GF-D8 (cell line): ENCODE results near the gene PLXNA1.

Experiments
- DNase-seq: peaks from one replicate; lab custom pipeline; 2025; lab: John Stamatoyannopoulos, UW

PLXNA1 gene

DNA sequence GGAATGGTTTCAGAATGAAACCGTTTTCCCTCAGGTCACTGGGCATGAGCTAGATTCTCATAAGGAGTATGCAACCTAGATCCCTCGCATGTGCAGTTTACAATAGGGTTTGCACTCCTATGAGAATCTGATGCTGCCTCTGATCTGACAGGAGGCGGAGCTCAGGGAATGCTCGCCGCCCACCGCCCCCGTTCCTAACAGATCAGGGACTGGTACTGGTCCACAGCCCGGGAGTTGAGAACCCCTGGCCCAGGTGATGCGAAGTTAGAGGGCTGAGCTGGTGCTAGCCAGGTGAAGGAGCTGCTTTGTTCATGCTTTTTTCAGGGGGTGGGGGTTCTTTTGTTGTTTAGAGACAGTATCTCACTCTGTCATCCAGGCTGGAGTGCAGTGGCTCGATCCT, 15.5 kb upstream of the PLXNA1 start:
- DNase-seq, result no peak

DNA sequence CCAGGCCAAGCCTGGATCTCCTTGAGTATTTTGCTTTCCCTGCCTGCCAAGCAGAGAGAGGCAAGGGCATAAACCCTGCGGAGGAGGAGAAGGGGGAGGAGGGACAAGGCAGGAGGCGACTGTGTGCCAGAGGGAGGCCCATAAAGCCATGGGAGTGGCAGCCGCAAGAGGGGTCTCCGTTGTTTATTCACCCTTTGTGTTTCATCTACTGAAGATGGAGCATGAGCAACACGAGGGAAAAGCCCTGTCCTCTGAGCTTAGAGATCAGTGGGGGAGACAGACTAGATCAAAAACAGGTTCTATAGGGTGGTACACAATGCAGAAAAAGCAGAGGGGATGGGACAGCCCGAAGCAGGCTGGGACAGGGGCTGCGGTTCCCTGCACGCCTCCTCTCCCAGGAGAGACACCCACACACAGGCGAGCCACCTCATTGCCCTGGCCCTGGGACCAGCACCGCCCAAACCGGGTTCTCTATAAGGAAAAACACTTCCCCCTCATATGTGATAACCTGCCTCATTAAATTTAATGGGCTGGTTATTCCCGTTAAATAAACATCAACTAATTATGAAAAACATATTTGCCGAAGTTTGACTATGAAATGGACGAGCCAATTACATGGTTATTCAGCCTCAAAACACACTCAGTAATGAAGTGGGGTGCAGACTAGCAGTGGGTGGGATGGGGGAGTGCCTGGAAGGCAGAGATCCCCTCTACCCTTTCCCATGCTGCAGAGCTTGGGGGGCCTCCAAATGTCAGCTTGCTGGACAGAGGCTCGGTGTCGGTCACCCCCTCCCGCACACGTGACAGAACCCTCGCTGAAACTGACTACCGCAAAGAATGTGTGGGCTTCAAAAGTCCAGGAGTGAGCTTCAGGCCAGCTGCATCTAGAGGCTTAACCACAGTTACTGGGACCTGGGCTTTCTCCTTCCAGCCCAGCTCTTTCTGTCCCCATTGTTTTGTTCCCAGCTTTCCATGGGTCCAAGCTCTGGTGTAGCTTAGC, 14.2 kb upstream of the PLXNA1 start:
- DNase-seq, result no peak

DNA sequence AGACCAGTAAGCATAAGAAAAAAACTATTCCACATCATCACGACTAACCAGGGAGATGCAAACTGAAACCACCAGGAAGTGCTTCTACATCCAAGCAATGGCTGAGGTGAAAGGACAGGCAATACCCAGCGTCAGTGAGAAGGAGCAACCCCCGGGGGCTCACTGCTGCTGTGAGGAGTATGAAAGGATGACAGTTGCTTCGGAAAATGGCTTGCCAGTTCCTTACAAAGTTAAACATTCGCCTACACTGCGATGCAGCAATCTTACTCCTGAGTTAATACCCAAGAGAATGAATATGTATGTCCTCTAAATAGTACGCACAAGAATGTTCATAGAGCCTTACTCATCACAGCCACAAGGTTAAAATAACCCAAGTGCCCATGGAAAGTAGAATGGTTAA, 13.3 kb upstream of the PLXNA1 start:
- no peak for DNase-seq

DNA sequence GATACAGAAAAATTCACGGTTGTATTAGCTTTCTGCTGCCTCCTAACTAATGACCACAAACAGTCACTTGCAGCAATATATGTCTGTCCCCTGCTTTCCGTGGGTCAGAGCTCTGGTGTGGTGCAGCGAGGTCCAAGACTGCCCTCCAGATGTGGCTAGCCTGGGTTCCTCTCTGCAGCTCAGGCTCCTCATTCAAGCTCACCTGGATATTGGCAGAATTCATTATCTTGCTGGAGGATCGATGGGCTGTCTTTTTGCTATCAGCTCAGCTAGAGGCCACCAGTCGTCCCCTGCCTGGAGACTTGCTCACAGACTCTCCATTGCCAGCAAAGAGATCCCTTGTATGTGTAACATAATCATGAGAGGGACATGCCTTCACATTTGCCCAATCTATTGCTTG, 12.8 kb upstream of the PLXNA1 start:
- DNase-seq, result no peak

DNA sequence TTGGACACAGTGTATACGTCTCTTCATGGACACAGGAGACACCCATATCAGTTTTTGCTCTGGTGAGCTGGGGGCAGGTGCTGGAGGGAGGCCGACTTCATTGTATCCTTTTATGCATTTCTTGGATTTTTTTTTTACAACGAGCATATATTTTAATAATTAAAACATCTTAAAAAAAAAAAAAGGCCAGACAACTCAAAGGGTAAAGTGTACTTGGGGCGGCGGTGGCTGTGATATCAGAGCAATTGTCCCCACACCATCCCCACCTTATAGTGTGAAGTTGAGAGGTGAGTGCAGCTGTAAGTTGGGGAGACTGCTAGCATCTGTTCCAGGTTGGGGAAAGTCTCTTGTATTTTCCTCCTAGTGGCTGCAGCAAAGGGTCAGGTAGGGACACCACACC, 12.0 kb upstream of the PLXNA1 start:
- no peak for DNase-seq

DNA sequence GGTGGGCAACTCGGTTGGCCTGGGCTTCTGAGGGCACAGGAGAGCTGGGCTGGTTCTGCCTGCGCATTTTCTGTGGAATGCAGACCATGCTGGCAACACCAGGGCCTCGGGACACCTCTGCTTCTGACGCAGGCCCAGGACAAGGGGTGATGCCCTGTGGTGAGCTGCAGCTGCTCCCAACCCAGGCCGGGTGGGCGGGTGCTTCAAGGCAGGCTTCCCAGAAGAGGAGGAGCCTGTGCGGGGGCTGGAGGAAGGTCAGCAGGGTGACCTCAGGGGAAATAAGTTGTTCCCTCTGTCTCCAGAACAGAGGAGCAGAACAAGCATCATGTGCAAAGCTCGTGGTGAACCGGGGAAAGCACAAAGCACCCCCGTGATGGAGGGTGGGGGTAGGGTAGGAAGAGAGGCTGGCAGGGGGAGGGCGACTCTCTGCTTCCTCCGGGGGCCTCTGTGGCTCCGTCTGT, 11.0 kb upstream of the PLXNA1 start:
- no peak for DNase-seq

DNA sequence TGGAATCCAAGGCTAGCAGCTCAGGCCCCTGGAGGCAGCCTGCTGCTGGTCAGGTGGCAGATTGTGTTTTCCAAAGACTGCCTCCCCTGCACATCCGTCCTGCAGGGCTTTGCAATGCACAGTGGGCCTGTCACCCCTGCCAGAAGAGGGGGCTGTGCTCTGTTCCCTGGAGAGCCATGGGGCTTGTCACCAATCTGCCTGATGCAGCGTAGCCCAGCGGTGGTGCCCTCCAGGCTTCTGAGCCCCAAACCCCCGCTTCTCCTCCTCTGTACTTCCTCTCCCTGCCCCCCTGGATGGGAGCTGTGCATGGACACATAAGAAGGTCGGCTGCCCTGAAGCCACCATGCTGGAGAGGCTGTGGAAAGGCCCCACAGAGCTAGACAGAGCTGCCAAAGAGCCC, 10.0 kb upstream of the PLXNA1 start:
- DNase-seq, result no peak

DNA sequence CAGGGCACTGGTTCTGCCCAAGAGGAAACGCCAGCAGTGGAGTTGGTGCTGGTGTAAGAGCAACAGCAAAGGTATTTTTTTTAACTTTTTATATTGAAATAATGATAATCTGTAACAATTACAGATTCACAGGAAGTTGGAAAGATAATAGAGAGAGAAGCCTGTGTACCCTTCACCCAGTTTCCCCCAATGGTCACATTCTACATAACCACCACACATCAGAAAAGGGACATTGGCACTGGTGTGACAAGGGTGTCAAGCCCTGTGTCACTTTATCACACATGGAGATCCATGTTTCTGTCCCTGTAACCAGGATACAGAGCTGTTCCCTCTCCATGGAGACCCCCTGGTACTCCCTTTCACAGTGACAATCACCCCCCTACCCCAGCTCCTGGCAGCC, 9.1 kb upstream of the PLXNA1 start:
- DNase-seq, result no peak

DNA sequence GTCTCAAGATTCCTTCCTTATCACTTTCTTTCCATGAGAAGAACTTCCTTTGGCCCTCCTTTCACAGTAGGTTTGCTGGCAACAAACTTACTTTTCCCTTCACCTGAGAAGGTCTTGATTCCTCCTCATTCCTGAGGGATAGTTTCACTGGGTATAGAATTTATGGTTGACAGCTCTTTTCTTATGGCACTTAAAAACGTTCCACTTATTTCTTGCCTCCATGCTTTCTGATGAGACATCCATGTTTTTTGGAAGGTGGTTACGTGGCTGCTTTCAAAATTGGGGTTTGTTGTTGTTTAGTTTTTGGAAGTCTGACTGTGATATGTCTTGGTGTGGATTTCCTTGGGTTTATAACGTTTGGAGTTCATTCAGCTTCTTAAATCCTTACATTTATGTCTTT, 8.2 kb upstream of the PLXNA1 start:
- no peak for DNase-seq

DNA sequence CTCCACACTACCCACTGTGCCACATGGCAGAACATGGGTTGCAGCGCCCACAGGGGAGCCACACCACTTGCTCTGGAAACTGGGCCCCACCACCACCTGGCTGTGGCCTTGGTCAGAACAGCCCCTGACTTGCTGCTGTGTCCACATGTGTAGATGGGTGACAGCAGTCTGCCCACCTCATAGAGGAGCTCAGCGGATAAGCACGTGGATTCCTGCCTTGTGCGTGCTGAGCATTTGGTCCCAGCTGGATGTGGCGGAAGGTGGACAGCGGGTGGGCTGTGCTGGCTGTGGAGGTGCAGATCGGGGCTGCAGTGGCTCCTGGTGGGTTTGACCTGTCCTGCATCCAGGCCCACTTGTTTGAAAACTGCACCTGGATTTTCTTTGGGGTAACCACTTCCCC, 6.0 kb upstream of the PLXNA1 start:
- DNase-seq, result no peak

DNA sequence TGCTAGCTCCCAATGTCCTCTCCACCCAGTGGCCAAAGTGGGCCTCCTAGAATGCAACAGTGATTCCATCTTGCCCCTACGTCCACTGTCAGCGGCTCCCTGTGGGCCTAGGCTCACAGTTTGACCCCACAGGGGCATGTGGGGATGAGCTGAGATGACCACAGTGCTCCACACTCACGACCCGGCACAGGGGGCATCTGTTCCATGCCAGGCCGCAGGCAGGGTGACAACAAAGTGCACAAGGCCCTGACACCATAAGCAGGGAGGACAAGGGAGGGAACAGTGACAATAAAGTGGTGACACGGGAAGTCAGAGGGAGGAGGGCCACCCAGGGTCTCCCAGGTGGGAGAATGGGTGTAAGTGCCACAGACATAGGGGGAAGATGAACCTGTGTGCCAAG, 5.1 kb upstream of the PLXNA1 start:
- DNase-seq, result no peak

DNA sequence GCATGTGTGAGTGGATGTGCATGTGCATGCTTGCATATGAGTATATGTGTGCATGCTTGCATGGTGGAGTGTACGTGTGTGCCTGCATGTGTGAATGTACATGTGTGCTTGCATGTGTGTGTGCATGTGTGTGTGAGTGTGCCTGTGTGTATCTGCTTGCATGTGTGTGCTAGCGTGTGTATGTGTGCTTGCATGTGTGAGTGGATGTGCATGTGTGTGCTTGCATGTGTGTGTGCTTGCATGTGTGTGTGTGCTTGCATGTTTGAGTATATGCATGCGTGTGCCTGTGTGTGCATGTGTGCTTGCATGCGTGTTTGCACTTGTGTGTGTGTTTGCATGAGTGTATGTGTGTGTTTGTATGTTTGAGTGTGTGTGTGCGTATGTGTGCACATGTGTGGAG, 4.6 kb upstream of the PLXNA1 start:
- no peak for DNase-seq

DNA sequence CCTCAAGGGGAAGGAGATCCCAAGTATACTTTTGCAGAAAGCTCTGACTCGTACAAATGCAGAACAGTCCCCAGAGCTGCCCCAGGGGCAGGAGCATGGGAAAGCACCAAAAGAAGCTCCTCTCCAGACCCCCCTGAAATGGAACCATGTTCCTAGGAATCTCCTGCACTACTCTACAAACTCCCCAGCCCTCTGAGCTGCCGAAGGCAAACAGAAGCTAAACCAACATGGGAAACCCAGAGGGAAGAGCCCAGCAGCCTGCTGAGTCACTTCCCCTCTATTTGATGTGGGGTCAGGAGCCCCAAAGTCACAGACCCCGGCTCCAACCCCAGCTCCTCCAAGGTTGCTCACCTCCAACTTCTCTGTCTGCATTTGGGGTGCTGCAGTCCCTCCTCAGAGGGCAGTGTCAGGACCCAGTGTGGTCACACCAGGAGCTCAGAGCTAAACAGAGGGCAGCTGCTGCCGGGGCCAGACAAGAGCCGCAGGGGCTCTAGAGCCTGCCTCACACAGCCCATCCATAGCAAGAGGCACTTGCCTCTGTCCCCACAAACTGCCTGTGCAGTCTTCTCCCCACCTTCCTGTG, 3.8 kb upstream of the PLXNA1 start:
- DNase-seq, result no peak

DNA sequence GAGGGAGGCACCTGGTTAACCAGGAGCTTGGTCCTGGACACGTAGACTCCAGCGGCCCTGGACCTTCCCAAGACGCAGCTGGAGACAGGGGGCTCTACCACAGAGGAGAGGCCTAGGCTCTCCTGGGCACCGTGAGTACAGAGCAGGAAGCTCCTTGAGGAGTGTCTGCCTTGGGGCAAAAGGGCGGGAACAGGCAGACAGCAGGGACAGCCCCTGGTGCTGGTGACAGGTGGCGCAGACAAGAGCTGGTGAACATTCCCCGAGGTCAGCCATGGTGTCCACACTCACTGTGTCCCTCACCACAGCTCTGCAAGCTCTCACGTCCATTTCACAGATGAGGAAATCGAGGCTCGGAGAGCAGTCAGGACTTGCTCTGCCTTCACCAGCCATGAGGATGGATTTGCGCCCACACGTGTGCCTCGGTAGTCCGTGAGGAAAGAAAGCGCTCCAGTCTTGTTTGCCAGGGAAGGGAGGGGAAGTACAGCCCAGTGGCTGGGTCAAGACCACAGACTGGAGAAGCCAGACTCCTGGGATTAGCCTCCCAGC, 2.6 kb upstream of the PLXNA1 start:
- DNase-seq, result no peak

DNA sequence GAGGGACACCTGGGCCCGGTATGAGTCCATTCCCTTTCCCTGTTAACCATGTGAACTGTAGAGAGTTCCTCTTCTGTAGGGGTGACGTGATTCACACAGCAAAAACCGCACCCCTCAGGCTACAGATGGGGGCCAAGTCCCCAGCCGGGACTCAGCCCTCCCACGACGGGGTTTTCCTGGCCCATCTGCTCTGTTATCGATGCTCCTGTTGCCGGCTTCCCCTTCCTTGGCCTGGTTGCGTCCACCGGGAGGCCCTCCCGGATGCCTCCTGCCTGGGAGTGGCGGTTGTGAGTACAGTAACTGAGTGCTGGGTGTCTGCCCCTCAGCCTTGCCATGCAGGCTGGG, 817 bp upstream of the PLXNA1 start:
- no peak for DNase-seq

DNA sequence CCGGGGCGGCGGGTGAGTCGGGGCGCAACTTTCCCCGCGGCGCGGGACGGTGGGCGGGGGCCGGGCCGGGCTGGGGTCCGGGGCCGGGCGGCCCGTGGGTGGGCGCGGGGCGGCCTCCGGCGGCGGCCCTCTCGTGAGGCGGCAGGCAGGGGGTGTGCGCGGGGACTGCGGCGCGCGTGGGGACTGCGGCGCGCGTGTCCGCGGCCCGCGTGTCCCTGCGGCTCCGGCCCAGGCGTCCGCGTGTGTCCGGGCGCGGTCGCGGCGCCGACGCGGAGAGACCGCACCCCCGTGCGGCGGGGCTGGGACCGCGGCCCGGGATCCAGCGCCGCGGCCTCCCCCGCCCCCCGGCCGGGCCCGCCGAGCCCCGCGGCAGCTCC, 349 bp downstream of the PLXNA1 start:
- no peak for DNase-seq

DNA sequence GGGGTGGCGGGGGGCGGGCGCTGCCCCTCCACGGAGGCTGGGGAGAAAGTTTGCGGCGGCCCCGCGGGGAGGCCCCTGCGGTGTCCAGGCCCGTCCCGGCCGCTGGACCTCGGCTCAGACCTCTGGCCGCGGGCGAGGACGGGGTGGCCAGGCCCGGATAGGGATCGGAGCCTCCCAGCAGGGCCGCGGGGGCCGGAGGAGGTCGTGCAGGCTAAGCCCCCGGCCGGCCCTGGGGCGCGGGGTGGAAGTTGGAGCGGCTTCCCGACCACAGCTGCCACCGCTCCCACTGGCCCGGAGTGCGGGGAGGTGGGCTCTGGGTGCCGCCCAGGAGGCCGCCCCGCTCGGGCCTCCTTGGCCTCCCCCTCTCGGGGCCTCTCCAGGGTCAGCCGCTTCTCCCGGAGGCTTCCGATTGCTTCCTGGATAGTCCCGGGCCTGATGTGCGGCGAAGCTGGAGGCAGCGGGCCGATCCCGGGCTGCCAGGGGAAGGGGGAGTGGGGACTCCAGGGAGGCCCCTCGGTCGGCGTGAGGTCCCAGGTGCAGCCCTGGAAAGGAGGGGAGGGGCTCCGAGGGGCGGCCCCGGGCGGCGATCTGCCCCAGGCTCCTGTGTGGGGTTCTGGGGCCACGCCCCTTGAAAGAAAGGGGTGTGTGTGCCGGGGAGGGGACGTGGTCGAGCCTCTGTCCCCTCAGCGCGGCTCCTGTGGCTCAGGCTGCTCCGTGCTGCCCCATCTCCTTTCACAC, 907 bp downstream of the PLXNA1 start:
- no peak for DNase-seq

DNA sequence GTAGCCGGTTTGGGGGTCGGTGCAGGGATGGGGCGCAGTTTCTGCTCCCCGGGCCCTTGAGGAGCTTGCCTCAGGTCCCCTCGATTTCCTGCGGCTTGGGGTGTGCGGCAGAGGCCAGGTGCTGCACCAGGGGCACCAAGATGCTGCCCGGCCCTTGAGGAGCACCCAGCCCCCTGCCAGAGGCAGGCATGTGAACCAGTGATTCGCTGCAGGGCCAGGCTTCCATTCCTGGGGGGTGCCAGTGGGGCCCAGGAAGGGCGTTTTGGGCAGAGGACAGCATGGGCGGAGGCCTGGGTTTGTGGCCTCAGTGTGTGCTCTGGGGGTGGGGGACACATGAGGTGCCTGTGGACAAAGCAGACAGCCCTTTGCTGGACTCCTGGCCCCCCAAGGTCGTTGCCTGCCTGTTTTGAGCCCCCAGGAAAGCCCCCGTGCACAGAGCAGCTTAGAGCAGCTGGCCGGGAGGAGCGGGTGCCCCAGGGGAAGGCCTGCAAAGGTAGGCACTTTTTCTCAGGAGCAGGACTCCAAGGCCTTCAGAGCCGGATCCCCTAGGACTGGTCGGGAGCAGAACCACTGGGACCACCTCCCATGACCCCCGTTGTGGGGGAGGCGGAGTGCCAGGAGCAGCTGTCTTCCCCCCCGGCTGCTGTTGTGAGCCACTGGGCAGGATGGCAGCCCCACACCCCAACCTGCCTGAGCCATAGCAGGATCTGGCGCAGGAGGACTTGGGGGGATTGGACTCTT, 1.6 kb downstream of the PLXNA1 start:
- no peak for DNase-seq

DNA sequence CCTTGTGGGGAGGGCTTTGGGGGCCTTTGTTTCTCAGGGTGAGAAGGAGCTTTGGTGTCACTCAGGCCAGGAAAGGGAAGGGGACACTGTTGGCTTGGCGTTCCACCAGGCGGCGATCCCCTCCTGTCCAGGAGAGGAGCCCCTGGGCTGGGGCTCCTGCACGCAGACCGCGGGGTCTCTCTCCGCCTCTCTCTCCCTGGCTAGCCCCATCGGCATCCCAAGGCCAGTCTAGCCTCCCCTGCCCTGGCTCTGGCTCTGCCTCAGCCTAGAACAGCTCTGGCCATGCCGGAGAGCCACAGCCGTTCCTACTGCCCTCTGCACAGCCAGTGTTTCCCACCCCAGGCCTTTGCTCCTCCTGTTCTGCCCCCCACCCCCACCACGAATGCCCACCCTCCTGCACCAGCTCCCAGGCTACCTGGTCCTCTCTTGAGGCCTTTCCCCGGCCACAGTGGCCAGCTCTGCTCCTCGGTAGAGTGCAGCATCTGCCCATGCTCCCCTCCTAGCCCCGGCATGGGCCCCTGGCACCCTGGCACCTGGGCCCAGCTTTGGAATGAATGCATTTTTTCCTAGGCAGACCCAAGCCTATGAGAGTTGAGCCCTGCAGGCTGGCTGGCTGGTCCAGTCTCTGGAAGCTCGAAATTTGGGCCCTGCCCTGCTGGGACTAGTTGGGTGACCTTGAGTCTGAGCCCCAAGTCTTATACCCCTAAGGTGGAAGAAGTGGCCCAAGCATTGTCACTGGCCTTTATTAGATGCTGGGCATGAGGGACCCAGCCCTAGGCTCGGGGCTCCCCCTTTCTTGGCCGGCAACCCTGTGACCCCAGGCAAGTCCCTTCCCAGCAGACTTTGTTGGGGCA, 2.4 kb downstream of the PLXNA1 start:
- DNase-seq, result no peak

DNA sequence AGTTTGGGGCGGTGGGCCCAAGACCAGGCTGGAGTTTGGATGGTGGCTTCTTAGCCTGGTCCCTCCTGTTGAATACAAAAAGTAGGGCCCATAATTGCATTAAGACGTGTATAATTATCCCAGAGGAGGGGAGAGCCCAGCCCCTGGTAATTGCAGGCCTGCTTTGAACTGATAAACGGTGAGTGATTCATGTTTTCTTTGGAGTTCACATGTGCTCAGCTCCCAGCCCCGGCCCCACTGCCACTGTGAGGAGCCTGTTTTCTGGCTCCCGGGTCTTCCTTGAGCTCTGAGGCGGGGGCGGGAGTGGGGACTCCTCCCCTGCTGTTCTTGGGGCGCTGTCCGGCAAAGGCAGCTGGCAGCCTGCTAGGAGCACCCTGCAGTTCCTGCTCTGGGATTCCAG, 3.1 kb downstream of the PLXNA1 start:
- DNase-seq, result no peak

DNA sequence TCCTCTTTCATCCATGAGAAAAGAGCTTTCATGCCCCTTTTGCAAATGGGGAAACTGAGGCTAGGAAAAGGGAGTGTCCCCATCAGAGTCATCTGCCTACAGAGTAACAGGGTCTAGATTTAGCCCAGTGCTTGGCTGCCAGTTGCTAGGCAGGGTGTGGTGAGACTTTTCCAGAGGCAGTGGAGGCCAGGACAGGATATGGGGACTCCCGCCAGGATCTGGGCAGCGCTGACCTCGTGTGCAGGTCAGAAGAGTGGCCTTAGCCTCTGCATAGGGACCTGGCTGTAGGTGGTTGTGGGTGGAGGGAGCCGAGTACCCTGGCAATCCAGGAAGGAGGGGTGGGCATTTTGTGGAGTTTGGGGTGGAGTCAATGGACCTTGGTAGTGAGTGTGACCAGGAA, 4.2 kb downstream of the PLXNA1 start:
- no peak for DNase-seq
